WTC11 (cell line): Measurements from ENCODE around the gene TMEM255A. TPM values are rescaled to one million over a fixed set of nuclear protein-coding genes. Genes with fewer than 3 reads are reported as not detected.

Experiments
- ATAC-seq: fragments of 200-7000 bp; cut with Tn5 transposase; 2 replicates; pipeline ENCODE4 v1.10.0; 2021; ENCODE audit warnings: mild to moderate bottlenecking, moderate library complexity
- CTCF ChIA-PET: fragments of 300-600 bp; sonication (Branson Sonifier 250); formaldehyde crosslinking; loops from one replicate; lab custom pipeline; 2021; ENCODE audit warnings: antibody characterized with exemption; lab: Charles Lee
- POLR2A ChIA-PET: fragments of 350-600 bp; sonication (Branson Sonifier 250); formaldehyde crosslinking; loops from one replicate; lab custom pipeline; 2021; ENCODE audit warnings: antibody characterized with exemption; lab: Charles Lee
- DNase-seq: peaks from one replicate; pipeline ENCODE4 v3.0.0; 2021; ENCODE audit warnings: low spot score
- H3K27ac Mint-ChIP-seq: 2 replicates; pipeline ENCODE4 v1.8.0; 2021; ENCODE audit warnings: mixed read lengths
- H3K27me3 Mint-ChIP-seq: 2 replicates; pipeline ENCODE4 v1.8.0; 2021; ENCODE audit warnings: low read depth, mild to moderate bottlenecking, moderate library complexity, mixed read lengths
- H3K36me3 Mint-ChIP-seq: 2 replicates; pipeline ENCODE4 v1.8.0; 2021; ENCODE audit warnings: mixed read lengths
- H3K4me1 Mint-ChIP-seq: 2 replicates; pipeline ENCODE4 v1.8.0; 2022; ENCODE audit warnings: mixed read lengths
- H3K4me3 Mint-ChIP-seq: 2 replicates; pipeline ENCODE4 v1.8.0; 2021; ENCODE audit warnings: mild to moderate bottlenecking, moderate library complexity, mixed read lengths
- H3K9me3 Mint-ChIP-seq: 2 replicates; pipeline ENCODE4 v1.8.0; 2021; ENCODE audit warnings: mixed read lengths
- ATF1 ChIP-seq: sonication (generic); formaldehyde crosslinking; IDR thresholded peaks from 2 replicates; pipeline ENCODE4 v1.8.1; 2023; ENCODE audit warnings: mild to moderate bottlenecking, moderate library complexity, missing genetic modification reagents
- CREM ChIP-seq: sonication (generic); formaldehyde crosslinking; IDR thresholded peaks from 2 replicates; pipeline ENCODE4 v1.8.1; 2022; ENCODE audit warnings: mild to moderate bottlenecking, missing genetic modification reagents, moderate library complexity
- ESRRA ChIP-seq: sonication (generic); formaldehyde crosslinking; IDR thresholded peaks from 2 replicates; pipeline ENCODE4 v1.8.1; 2022; ENCODE audit warnings: mild to moderate bottlenecking, missing genetic modification reagents, borderline replicate concordance
- FOXJ3 ChIP-seq: sonication (generic); formaldehyde crosslinking; IDR thresholded peaks from 2 replicates; pipeline ENCODE4 v1.9.0; 2021; ENCODE audit warnings: missing genetic modification reagents, mild to moderate bottlenecking, borderline replicate concordance
- IRF2 ChIP-seq: sonication (generic); formaldehyde crosslinking; IDR thresholded peaks from 2 replicates; pipeline ENCODE4 v1.8.0; 2022; ENCODE audit warnings: low read depth, missing genetic modification reagents, borderline replicate concordance
- JUN ChIP-seq: sonication (generic); formaldehyde crosslinking; IDR thresholded peaks from 2 replicates; pipeline ENCODE4 v1.8.0; 2023; ENCODE audit warnings: mild to moderate bottlenecking, missing genetic modification reagents
- MXD4 ChIP-seq: fragments of 250-450 bp; sonication (Bioruptor Pico); IDR thresholded peaks from 2 replicates; pipeline ENCODE4 v1.8.0; 2021; ENCODE audit warnings: mild to moderate bottlenecking, moderate library complexity, borderline replicate concordance
- NFE2L1 ChIP-seq: sonication (generic); formaldehyde crosslinking; IDR thresholded peaks from 2 replicates; pipeline ENCODE4 v1.8.1; 2023; ENCODE audit warnings: missing genetic modification reagents
- NR2C2 ChIP-seq: sonication (generic); formaldehyde crosslinking; IDR thresholded peaks from 2 replicates; pipeline ENCODE4 v1.8.0; 2022; ENCODE audit warnings: mild to moderate bottlenecking, missing genetic modification reagents
- OVOL2 ChIP-seq: fragments of 250-450 bp; sonication (Bioruptor Pico); IDR thresholded peaks from 2 replicates; pipeline ENCODE4 v1.9.0; 2021; ENCODE audit warnings: mild to moderate bottlenecking, borderline replicate concordance
- TEAD1 ChIP-seq: sonication (generic); formaldehyde crosslinking; IDR thresholded peaks from 2 replicates; pipeline ENCODE4 v1.8.0; 2022; ENCODE audit warnings: mild to moderate bottlenecking, missing genetic modification reagents
- ZNF138 ChIP-seq: sonication (generic); formaldehyde crosslinking; conservative IDR thresholded peaks from 2 replicates; pipeline ENCODE4 v1.8.1; 2022; ENCODE audit warnings: mild to moderate bottlenecking, moderate library complexity, missing genetic modification reagents
- ZNF317 ChIP-seq: sonication (generic); formaldehyde crosslinking; IDR thresholded peaks from 2 replicates; pipeline ENCODE4 v1.8.1; 2023; ENCODE audit warnings: low read depth, mild to moderate bottlenecking, moderate library complexity, missing genetic modification reagents, borderline replicate concordance
- ZNF396 ChIP-seq: fragments of 250-450 bp; sonication (Bioruptor Pico); IDR thresholded peaks from 2 replicates; pipeline ENCODE4 v1.8.0; 2021; ENCODE audit warnings: mild to moderate bottlenecking, moderate library complexity, borderline replicate concordance
- ZNF416 ChIP-seq: fragments of 250-450 bp; sonication (Bioruptor Pico); IDR thresholded peaks from 2 replicates; pipeline ENCODE4 v1.9.0; 2021; ENCODE audit warnings: mild to moderate bottlenecking, inconsistent platforms
- total RNA-seq: library from RNA; stranded (reverse); gene quantifications from 3 replicates; pipeline ENCODE4 v1.2.3, GENCODE V29; 2021
- TF ChIP-seq, protein P1 (sequence below): fragments of 250-450 bp; sonication (Bioruptor Pico); IDR thresholded peaks from 2 replicates; pipeline ENCODE4 v1.9.0; 2021; ENCODE audit warnings: mild to moderate bottlenecking
- TF ChIP-seq, protein P2 (sequence below): sonication (generic); formaldehyde crosslinking; conservative IDR thresholded peaks from 2 replicates; pipeline ENCODE4 v1.8.1; 2023; ENCODE audit warnings: mild to moderate bottlenecking, low read depth, missing genetic modification reagents, moderate library complexity
- TF ChIP-seq, protein P3 (sequence below): sonication (generic); formaldehyde crosslinking; IDR thresholded peaks from 2 replicates; pipeline ENCODE4 v1.8.1; 2023; ENCODE audit warnings: mild to moderate bottlenecking, missing genetic modification reagents, moderate library complexity
- TF ChIP-seq, protein P4 (sequence below): sonication (generic); formaldehyde crosslinking; IDR thresholded peaks from 2 replicates; pipeline ENCODE4 v1.8.0; 2023; ENCODE audit warnings: missing genetic modification reagents
- TF ChIP-seq, protein P5 (sequence below): sonication (generic); formaldehyde crosslinking; IDR thresholded peaks from 2 replicates; pipeline ENCODE4 v1.8.1; 2023; ENCODE audit warnings: mild to moderate bottlenecking, missing genetic modification reagents, moderate library complexity
- TF ChIP-seq, protein P6 (sequence below): sonication (generic); formaldehyde crosslinking; IDR thresholded peaks from 2 replicates; pipeline ENCODE4 v1.8.1; 2023; ENCODE audit warnings: mild to moderate bottlenecking, missing genetic modification reagents
- TF ChIP-seq, protein P7 (sequence below): fragments of 250-450 bp; sonication (Bioruptor Pico); IDR thresholded peaks from 2 replicates; pipeline ENCODE4 v1.9.0; 2021; ENCODE audit warnings: mild to moderate bottlenecking
- TF ChIP-seq, protein P8 (sequence below): sonication (generic); formaldehyde crosslinking; IDR thresholded peaks from 2 replicates; pipeline ENCODE4 v1.8.0; 2022; ENCODE audit warnings: mild to moderate bottlenecking, missing genetic modification reagents

Gene TMEM255A
- total RNA-seq, 1 experiment from 2014 or later: 0.61 TPM

DNA sequence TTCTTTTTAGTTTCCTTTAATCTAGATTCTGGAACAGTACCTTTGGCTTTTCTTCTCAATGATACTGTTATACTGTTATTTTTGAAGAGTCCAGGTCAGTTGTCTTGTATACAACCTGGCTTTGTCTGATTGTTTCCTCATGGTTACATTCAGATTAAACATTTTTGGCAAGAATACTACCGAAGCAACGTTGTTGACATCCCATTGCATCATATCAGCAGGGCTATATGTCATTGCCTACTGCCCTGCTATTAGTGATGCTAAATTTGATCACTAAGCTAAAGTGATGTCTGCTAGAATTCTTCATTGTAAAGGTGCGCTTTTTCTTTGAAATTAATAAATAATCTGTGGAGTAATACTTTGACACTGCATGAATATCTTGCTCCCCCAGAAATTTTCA is 44.8 kb upstream of the TMEM255A start:
- ChIA-PET POLR2A (no interaction called here), CTCF (no interaction called here)
- Mint-ChIP-seq H3K4me1 (peaks cover 7% of the 10 kb centered on the region), H3K27ac (no peak overlapping the region), H3K9me3 (no peaks in the 10 kb centered on the region), H3K36me3 (no peaks in the 10 kb centered on the region), H3K4me3 (no peak overlapping the region), H3K27me3 (peaks cover 3% of the 10 kb centered on the region)
- DNase-seq (no peak), ATAC-seq (no peak)
- TF ChIP-seq IRF2: no peak
- no peak for TF ChIP-seq ZNF138 (CRISPR knock-in tag)
- no peak for TF ChIP-seq ATF1 (CRISPR knock-in tag)
- TF ChIP-seq MXD4 (CRISPR knock-in tag): no peak
- no peak for TF ChIP-seq JUN (CRISPR knock-in tag)
- TF ChIP-seq, protein P1, sequence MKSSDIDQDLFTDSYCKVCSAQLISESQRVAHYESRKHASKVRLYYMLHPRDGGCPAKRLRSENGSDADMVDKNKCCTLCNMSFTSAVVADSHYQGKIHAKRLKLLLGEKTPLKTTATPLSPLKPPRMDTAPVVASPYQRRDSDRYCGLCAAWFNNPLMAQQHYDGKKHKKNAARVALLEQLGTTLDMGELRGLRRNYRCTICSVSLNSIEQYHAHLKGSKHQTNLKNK (CRISPR knock-in tag): no peak
- no peak for TF ChIP-seq OVOL2 (CRISPR knock-in tag)
- no peak for TF ChIP-seq FOXJ3 (CRISPR knock-in tag)
- no peak for TF ChIP-seq ZNF317 (CRISPR knock-in tag)

DNA sequence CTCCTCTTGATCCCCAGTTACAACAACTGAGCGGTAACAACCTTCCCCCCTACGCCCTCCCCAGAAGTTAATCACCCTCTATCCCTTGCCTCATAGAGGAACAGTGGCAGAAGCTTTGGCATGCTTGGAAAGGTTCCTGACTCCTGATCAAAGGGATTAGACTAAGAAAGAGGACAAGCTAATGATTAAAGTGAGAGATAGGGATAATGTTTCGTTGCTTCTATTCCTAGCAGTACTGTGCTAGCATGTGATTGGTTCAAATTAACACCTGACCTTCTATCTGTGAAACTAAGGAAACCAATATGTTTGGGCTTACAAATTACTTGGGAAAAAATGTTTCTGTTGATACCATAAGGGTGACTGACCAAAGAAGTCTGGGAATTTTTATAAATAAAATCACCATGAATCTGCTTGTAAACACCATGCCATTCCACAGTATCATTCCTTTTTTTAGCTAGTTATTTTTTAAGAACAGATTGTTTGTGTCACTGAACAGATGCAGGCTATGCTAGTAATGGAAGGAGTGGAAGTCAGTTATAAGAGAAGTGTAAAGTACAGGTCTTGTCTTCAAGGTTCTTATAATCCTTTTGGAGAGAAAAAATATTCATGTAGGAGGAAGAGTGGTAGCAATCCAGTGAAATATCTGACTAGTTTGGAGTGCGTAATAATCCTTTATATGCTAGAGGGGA is 39.3 kb upstream of the TMEM255A start:
- Mint-ChIP-seq H3K4me3 (no peak overlapping the region), H3K27ac (no peak overlapping the region), H3K36me3 (no peaks in the 10 kb centered on the region), H3K27me3 (peaks cover 7% of the 10 kb centered on the region), H3K4me1 (no peaks in the 10 kb centered on the region), H3K9me3 (0 out of 2 replicates have a peak, but pooled peaks cover 3% of the 10 kb centered on the region)
- no peak for DNase-seq
- ChIA-PET POLR2A (no interaction called here), CTCF (no interaction called here)
- no peak for ATAC-seq
- TF ChIP-seq, protein P2, sequence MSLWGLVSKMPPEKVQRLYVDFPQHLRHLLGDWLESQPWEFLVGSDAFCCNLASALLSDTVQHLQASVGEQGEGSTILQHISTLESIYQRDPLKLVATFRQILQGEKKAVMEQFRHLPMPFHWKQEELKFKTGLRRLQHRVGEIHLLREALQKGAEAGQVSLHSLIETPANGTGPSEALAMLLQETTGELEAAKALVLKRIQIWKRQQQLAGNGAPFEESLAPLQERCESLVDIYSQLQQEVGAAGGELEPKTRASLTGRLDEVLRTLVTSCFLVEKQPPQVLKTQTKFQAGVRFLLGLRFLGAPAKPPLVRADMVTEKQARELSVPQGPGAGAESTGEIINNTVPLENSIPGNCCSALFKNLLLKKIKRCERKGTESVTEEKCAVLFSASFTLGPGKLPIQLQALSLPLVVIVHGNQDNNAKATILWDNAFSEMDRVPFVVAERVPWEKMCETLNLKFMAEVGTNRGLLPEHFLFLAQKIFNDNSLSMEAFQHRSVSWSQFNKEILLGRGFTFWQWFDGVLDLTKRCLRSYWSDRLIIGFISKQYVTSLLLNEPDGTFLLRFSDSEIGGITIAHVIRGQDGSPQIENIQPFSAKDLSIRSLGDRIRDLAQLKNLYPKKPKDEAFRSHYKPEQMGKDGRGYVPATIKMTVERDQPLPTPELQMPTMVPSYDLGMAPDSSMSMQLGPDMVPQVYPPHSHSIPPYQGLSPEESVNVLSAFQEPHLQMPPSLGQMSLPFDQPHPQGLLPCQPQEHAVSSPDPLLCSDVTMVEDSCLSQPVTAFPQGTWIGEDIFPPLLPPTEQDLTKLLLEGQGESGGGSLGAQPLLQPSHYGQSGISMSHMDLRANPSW (CRISPR knock-in tag): no peak
- TF ChIP-seq NFE2L1 (CRISPR knock-in tag) (no peak), ZNF396 (CRISPR knock-in tag) (no peak), NR2C2 (no peak), JUN (CRISPR knock-in tag) (no peak), CREM (CRISPR knock-in tag) (no peak), ZNF416 (no peak), ESRRA (CRISPR knock-in tag) (no peak), TEAD1 (CRISPR knock-in tag) (no peak)
- TF ChIP-seq, protein P3, sequence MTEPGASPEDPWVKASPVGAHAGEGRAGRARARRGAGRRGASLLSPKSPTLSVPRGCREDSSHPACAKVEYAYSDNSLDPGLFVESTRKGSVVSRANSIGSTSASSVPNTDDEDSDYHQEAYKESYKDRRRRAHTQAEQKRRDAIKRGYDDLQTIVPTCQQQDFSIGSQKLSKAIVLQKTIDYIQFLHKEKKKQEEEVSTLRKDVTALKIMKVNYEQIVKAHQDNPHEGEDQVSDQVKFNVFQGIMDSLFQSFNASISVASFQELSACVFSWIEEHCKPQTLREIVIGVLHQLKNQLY: no peak
- TF ChIP-seq, protein P4, sequence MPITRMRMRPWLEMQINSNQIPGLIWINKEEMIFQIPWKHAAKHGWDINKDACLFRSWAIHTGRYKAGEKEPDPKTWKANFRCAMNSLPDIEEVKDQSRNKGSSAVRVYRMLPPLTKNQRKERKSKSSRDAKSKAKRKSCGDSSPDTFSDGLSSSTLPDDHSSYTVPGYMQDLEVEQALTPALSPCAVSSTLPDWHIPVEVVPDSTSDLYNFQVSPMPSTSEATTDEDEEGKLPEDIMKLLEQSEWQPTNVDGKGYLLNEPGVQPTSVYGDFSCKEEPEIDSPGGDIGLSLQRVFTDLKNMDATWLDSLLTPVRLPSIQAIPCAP (CRISPR knock-in tag): no peak
- TF ChIP-seq, protein P5, sequence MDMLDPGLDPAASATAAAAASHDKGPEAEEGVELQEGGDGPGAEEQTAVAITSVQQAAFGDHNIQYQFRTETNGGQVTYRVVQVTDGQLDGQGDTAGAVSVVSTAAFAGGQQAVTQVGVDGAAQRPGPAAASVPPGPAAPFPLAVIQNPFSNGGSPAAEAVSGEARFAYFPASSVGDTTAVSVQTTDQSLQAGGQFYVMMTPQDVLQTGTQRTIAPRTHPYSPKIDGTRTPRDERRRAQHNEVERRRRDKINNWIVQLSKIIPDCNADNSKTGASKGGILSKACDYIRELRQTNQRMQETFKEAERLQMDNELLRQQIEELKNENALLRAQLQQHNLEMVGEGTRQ (CRISPR knock-in tag): no peak
- TF ChIP-seq, protein P6, sequence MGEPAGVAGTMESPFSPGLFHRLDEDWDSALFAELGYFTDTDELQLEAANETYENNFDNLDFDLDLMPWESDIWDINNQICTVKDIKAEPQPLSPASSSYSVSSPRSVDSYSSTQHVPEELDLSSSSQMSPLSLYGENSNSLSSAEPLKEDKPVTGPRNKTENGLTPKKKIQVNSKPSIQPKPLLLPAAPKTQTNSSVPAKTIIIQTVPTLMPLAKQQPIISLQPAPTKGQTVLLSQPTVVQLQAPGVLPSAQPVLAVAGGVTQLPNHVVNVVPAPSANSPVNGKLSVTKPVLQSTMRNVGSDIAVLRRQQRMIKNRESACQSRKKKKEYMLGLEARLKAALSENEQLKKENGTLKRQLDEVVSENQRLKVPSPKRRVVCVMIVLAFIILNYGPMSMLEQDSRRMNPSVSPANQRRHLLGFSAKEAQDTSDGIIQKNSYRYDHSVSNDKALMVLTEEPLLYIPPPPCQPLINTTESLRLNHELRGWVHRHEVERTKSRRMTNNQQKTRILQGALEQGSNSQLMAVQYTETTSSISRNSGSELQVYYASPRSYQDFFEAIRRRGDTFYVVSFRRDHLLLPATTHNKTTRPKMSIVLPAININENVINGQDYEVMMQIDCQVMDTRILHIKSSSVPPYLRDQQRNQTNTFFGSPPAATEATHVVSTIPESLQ: no peak
- TF ChIP-seq, protein P7, sequence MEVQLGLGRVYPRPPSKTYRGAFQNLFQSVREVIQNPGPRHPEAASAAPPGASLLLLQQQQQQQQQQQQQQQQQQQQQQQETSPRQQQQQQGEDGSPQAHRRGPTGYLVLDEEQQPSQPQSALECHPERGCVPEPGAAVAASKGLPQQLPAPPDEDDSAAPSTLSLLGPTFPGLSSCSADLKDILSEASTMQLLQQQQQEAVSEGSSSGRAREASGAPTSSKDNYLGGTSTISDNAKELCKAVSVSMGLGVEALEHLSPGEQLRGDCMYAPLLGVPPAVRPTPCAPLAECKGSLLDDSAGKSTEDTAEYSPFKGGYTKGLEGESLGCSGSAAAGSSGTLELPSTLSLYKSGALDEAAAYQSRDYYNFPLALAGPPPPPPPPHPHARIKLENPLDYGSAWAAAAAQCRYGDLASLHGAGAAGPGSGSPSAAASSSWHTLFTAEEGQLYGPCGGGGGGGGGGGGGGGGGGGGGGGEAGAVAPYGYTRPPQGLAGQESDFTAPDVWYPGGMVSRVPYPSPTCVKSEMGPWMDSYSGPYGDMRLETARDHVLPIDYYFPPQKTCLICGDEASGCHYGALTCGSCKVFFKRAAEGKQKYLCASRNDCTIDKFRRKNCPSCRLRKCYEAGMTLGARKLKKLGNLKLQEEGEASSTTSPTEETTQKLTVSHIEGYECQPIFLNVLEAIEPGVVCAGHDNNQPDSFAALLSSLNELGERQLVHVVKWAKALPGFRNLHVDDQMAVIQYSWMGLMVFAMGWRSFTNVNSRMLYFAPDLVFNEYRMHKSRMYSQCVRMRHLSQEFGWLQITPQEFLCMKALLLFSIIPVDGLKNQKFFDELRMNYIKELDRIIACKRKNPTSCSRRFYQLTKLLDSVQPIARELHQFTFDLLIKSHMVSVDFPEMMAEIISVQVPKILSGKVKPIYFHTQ (CRISPR knock-in tag): no peak
- TF ChIP-seq, protein P8, sequence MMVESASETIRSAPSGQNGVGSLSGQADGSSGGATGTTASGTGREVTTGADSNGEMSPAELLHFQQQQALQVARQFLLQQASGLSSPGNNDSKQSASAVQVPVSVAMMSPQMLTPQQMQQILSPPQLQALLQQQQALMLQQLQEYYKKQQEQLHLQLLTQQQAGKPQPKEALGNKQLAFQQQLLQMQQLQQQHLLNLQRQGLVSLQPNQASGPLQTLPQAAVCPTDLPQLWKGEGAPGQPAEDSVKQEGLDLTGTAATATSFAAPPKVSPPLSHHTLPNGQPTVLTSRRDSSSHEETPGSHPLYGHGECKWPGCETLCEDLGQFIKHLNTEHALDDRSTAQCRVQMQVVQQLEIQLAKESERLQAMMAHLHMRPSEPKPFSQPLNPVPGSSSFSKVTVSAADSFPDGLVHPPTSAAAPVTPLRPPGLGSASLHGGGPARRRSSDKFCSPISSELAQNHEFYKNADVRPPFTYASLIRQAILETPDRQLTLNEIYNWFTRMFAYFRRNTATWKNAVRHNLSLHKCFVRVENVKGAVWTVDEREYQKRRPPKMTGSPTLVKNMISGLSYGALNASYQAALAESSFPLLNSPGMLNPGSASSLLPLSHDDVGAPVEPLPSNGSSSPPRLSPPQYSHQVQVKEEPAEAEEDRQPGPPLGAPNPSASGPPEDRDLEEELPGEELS (CRISPR knock-in tag): no peak
